ENCODE measurements around the gene TFDP2. TPM values are rescaled to one million over a fixed set of nuclear protein-coding genes. Genes with fewer than 3 reads are reported as not detected.

TFDP2 gene
- total RNA-seq, 4 donors from 2014 or later: 41.9 to 134 (median 47.3) TPM

- intact Hi-C loops (cut with DNase I): no loop called here
- TF ChIP-seq POLR2AphosphoS5 (IDR thresholded peaks at IDR 0.05) (no peak), POLR2A (IDR thresholded peaks at IDR 0.05; ENCODE audit: low read depth) (no peak), EP300 (IDR thresholded peaks at IDR 0.05) (no peak), CTCF (IDR thresholded peaks at IDR 0.05) (no peak)
- no peaks in the 10 kb centered on the region for H3K27me3 ChIP-seq
- no peak overlapping the region for H3K4me3 ChIP-seq
- H3K27ac ChIP-seq (replicated peaks in 1 of 4): no peak overlapping the region
- DNase-seq (ENCODE audit: extremely low spot score): no peak
- 28% methylated on average over 2 of the region's 2 CpGs for WGBS
- H3K9me3 ChIP-seq: no peaks in the 10 kb centered on the region
- H3K4me1 ChIP-seq: peaks cover 9 to 24% (median 17%) of the 10 kb centered on the region in 4 donors
- peaks cover 0 to 4% (median 0%) of the 10 kb centered on the region in 4 donors for H3K36me3 ChIP-seq
Observed at GRCh38 chr3:142019794-142020320, 129.5 kb downstream of the TFDP2 start.

DNA sequence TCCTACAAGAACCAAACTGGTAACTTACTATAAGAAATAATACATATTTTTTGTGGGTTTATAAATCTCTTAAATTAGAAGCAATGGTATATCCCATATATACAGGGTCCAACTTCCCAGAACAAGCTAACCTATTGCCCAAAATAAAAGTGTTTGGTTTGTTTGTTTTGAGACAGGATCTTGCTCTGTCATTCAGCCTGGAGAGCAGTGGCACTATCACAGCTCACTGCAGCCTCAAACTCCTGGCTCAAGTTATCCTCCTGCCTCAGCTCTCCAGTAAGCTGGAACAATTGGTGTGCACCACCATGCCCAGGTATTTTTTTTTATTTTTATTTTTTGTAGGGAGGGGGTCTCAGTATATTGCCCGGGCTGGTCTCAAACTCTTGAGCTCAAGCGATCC is 135.4 kb downstream of the TFDP2 start:
- Histone ChIP-seq H3K9me3 (no peaks in the 10 kb centered on the region), H3K36me3 (no peaks in the 10 kb centered on the region), H3K27ac (replicated peaks in 1 of 4) (peak overlapping the region; percentile 6 to 32 (median 18)), H3K4me3 (no peak overlapping the region), H3K27me3 (no peaks in the 10 kb centered on the region), H3K4me1 (peaks cover 0 to 19% (median 15%) of the 10 kb centered on the region in 4 donors)
- TF ChIP-seq EP300 (IDR thresholded peaks at IDR 0.05) (no peak), POLR2A (IDR thresholded peaks at IDR 0.05; ENCODE audit: low read depth) (no peak), POLR2AphosphoS5 (IDR thresholded peaks at IDR 0.05) (no peak), CTCF (IDR thresholded peaks at IDR 0.05) (no peak)
- intact Hi-C loops (cut with DNase I): no loop called here
- DNase-seq (ENCODE audit: extremely low spot score): no peak
- 92% methylated on average over 2 of the region's 2 CpGs for WGBS

GRCh38 chr3:142013326-142013980 is 135.9 kb downstream of the TFDP2 start:
- no peaks in the 10 kb centered on the region for H3K9me3 ChIP-seq
- H3K27ac ChIP-seq (replicated peaks in 1 of 4): peak overlapping the region; percentile 16 to 63 (median 26)
- TF ChIP-seq POLR2A (IDR thresholded peaks at IDR 0.05; ENCODE audit: low read depth) (no peak), EP300 (IDR thresholded peaks at IDR 0.05) (no peak), POLR2AphosphoS5 (IDR thresholded peaks at IDR 0.05) (no peak), CTCF (IDR thresholded peaks at IDR 0.05) (no peak)
- no peaks in the 10 kb centered on the region for H3K36me3 ChIP-seq
- DNase-seq (ENCODE audit: extremely low spot score): no peak
- intact Hi-C loops (cut with DNase I): no loop called here
- 28% methylated on average over 2 of the region's 2 CpGs for WGBS
- no peaks in the 10 kb centered on the region for H3K27me3 ChIP-seq
- H3K4me3 ChIP-seq: no peak overlapping the region
- H3K4me1 ChIP-seq: peaks cover 0 to 19% (median 16%) of the 10 kb centered on the region in 4 donors

GRCh38 chr3:142009029-142009428 is 140.3 kb downstream of the TFDP2 start:
- no peaks in the 10 kb centered on the region for H3K27me3 ChIP-seq
- peaks cover 0 to 4% (median 0%) of the 10 kb centered on the region in 4 donors for H3K36me3 ChIP-seq
- WGBS: 57% methylated on average over 1 of the region's 1 CpG
- TF ChIP-seq POLR2AphosphoS5 (IDR thresholded peaks at IDR 0.05): no peak
- no peak for TF ChIP-seq CTCF (IDR thresholded peaks at IDR 0.05)
- no peak for TF ChIP-seq EP300 (IDR thresholded peaks at IDR 0.05)
- no peak for TF ChIP-seq POLR2A (IDR thresholded peaks at IDR 0.05; ENCODE audit: low read depth)
- H3K9me3 ChIP-seq: no peaks in the 10 kb centered on the region
- intact Hi-C loops (cut with DNase I): no loop called here
- H3K4me3 ChIP-seq: no peak overlapping the region
- no peak for DNase-seq (ENCODE audit: extremely low spot score)
- H3K4me1 ChIP-seq: peaks cover 0 to 13% (median 13%) of the 10 kb centered on the region in 4 donors
- H3K27ac ChIP-seq (replicated peaks in 1 of 4): no peak overlapping the region

Measured in esophagus muscularis mucosa (tissue), 4 donors.